NT2/D1 (cell line): ENCODE results near the gene GRSF1.

Experiments used
- SUZ12 ChIP-seq: IDR thresholded peaks from 2 replicates; pipeline ENCODE4 v1.6.1; 2011; ENCODE audit not compliant: insufficient read length, insufficient read depth; ENCODE audit errors: extremely low read depth
- YY1 ChIP-seq: IDR thresholded peaks from 2 replicates; pipeline ENCODE4 v1.6.1; 2011; ENCODE audit not compliant: insufficient read length, insufficient read depth
- ZNF274 ChIP-seq: IDR thresholded peaks from 2 replicates; pipeline ENCODE4 v1.6.1; 2011; ENCODE audit warnings: mild to moderate bottlenecking, low read depth, low read length

DNA sequence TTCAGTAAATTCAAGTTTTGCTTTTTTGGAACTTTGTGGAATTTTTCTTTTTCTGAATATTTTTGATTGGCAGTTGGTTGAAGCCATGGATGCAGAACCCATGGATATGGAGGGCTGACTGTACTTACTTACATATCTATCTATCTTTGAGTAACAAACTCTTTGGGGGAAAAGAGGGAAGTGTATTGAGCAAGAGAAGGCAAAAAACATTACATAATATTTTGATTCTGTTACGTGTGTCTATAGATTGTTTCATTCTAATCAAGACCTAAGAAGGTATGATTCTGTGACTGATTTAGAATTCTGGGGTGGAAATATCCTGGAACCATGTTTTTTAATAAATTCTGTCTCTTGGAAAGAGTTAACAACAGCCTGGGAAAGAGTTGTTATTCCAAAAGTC is 31.5 kb downstream of the GRSF1 start:
- no peak for TF ChIP-seq ZNF274
- no peak for TF ChIP-seq SUZ12
- no peak for TF ChIP-seq YY1
